Measurements from ENCODE around the gene MPPED2. TPM values are rescaled to one million over a fixed set of nuclear protein-coding genes. Genes with fewer than 3 reads are reported as not detected.

The MPPED2 gene
- total and polyA plus RNA-seq, 10 of the 15 experiments (the other 5 are each of a cell fraction or from before 2014, with no cell fraction given) = not detected

- H3K27me3 ChIP-seq (replicated peaks in 1 of 2; ENCODE audit: control insufficient read depth in 2 of 2, insufficient read depth in 2 of 2, low read length in 1 of 2) = no peaks in the 10 kb centered on the region
- ChIA-PET SMC1A (ENCODE audit: uncharacterized antibody, unreplicated experiment) (no interaction called here), POLR2A (no interaction called here), RAD21 (ENCODE audit: unreplicated experiment) (no interaction called here), CTCF (no interaction called here)
- H3K9ac ChIP-seq (ENCODE audit: control insufficient read depth, insufficient read depth, low read length) = no peak overlapping the region
- no peaks in the 10 kb centered on the region for H3K36me3 ChIP-seq (ENCODE audit: control insufficient read depth in 2 of 2, insufficient read depth in 2 of 2, low read length in 1 of 2)
- no peaks in the 10 kb centered on the region for H3K9me3 ChIP-seq (replicated peaks; ENCODE audit: control insufficient read depth, insufficient read depth, low read length)
- 55% methylated on average over 13 of the region's 13 CpGs for WGBS (ENCODE audit: insufficient coverage, insufficient replicate concordance, low lambda C conversion rate, missing lambda C conversion rate)
- no peak for ATAC-seq
- no peak overlapping the region for H3K27ac ChIP-seq (ENCODE audit: control insufficient read depth, insufficient read depth)
- in situ Hi-C loops (cut with MboI) (no loop called here), intact Hi-C loops (cut with micrococcal nuclease; ENCODE audit: unreplicated experiment) (no loop called here)
- no peak for DNase-seq (ENCODE audit: low read depth, low spot score)
- no TSS peak for BruUV-seq (replicated peaks)
- H3K79me2 ChIP-seq (ENCODE audit: control insufficient read depth, insufficient read depth, low read length) = no peaks in the 10 kb centered on the region
- H2AFZ ChIP-seq (ENCODE audit: control insufficient read depth, low read depth, low read length) = no peak overlapping the region
- H3K4me3 ChIP-seq = no peak overlapping the region
- TF ChIP-seq, protein P1, sequence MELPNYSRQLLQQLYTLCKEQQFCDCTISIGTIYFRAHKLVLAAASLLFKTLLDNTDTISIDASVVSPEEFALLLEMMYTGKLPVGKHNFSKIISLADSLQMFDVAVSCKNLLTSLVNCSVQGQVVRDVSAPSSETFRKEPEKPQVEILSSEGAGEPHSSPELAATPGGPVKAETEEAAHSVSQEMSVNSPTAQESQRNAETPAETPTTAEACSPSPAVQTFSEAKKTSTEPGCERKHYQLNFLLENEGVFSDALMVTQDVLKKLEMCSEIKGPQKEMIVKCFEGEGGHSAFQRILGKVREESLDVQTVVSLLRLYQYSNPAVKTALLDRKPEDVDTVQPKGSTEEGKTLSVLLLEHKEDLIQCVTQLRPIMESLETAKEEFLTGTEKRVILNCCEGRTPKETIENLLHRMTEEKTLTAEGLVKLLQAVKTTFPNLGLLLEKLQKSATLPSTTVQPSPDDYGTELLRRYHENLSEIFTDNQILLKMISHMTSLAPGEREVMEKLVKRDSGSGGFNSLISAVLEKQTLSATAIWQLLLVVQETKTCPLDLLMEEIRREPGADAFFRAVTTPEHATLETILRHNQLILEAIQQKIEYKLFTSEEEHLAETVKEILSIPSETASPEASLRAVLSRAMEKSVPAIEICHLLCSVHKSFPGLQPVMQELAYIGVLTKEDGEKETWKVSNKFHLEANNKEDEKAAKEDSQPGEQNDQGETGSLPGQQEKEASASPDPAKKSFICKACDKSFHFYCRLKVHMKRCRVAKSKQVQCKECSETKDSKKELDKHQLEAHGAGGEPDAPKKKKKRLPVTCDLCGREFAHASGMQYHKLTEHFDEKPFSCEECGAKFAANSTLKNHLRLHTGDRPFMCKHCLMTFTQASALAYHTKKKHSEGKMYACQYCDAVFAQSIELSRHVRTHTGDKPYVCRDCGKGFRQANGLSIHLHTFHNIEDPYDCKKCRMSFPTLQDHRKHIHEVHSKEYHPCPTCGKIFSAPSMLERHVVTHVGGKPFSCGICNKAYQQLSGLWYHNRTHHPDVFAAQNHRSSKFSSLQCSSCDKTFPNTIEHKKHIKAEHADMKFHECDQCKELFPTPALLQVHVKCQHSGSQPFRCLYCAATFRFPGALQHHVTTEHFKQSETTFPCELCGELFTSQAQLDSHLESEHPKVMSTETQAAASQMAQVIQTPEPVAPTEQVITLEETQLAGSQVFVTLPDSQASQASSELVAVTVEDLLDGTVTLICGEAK (IDR thresholded peaks at IDR 0.05; ENCODE audit: borderline replicate concordance) = no peak
- TF ChIP-seq, protein P2, sequence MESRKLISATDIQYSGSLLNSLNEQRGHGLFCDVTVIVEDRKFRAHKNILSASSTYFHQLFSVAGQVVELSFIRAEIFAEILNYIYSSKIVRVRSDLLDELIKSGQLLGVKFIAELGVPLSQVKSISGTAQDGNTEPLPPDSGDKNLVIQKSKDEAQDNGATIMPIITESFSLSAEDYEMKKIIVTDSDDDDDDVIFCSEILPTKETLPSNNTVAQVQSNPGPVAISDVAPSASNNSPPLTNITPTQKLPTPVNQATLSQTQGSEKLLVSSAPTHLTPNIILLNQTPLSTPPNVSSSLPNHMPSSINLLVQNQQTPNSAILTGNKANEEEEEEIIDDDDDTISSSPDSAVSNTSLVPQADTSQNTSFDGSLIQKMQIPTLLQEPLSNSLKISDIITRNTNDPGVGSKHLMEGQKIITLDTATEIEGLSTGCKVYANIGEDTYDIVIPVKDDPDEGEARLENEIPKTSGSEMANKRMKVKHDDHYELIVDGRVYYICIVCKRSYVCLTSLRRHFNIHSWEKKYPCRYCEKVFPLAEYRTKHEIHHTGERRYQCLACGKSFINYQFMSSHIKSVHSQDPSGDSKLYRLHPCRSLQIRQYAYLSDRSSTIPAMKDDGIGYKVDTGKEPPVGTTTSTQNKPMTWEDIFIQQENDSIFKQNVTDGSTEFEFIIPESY (IDR thresholded peaks at IDR 0.05) = no peak
- TF ChIP-seq GABPA (IDR thresholded peaks at IDR 0.05; ENCODE audit: low read depth) = no peak
- no peak for TF ChIP-seq WRNIP1 (IDR thresholded peaks at IDR 0.05; ENCODE audit: borderline replicate concordance, low read depth, low read length)
- no peak for TF ChIP-seq JUND (IDR thresholded peaks at IDR 0.05; ENCODE audit: low read depth, low read length)
- TF ChIP-seq NFYA (IDR thresholded peaks at IDR 0.05; ENCODE audit: borderline replicate concordance, low read depth, low read length) = no peak
- no peak for TF ChIP-seq ZNF24 (IDR thresholded peaks at IDR 0.05)
- TF ChIP-seq POLR2AphosphoS5 (IDR thresholded peaks at IDR 0.05; ENCODE audit: low read length) = no peak
- no peak for TF ChIP-seq BRCA1 (IDR thresholded peaks at IDR 0.05; ENCODE audit: low read depth, low read length)
- no peak for TF ChIP-seq LARP7 (IDR thresholded peaks at IDR 0.05)
- no peak for TF ChIP-seq BCL11A (IDR thresholded peaks at IDR 0.05; ENCODE audit: low read depth, low read length)
- TF ChIP-seq YY1 (IDR thresholded peaks at IDR 0.05; ENCODE audit: low read depth, low read length) = no peak
- TF ChIP-seq IRF4 (IDR thresholded peaks at IDR 0.05; ENCODE audit: low read depth, low read length) = no peak
- no peak for TF ChIP-seq IRF3 (IDR thresholded peaks at IDR 0.05)
- no peak for TF ChIP-seq TCF12 (IDR thresholded peaks at IDR 0.05; ENCODE audit: low read depth, low read length)
- H3K4me1 ChIP-seq (ENCODE audit: control insufficient read depth, insufficient read depth, low read length) = no peaks in the 10 kb centered on the region
- no peak overlapping the region for H3K4me2 ChIP-seq (ENCODE audit: control insufficient read depth, insufficient read depth)
- H4K20me1 ChIP-seq (ENCODE audit: control insufficient read depth, insufficient read depth) = no peaks in the 10 kb centered on the region
- no peak for FAIRE-seq
These were observed 50.3 kb downstream of the MPPED2 start for GRCh38 chr11:30535818-30536217.

Measured in GM12878 (cell line).